Ovary (tissue), 9 donors: Measurements from ENCODE around the gene C20orf204. TPM values are rescaled to one million over a fixed set of nuclear protein-coding genes. Genes with fewer than 3 reads are reported as not detected.
"Not testable (repeated sequence)": the region's sequence is repeated elsewhere in the genome, so short reads cannot be mapped to it uniquely, and the experiment has no call there.

Source experiments
- DNase-seq, 5 donors: peaks; one replicate each; pipeline ENCODE4 v3.0.0-alpha.2; 2019 to 2020
- H3K27ac ChIP-seq, 2 donors: fragments of 200-600 bp; one replicate each; pipeline versions ENCODE4 v1.5.1 to v1.8.0; 2019 to 2022
- H3K27me3 ChIP-seq: fragments of 200-600 bp; one replicate; pipeline ENCODE4 v1.8.0; 2022
- H3K36me3 ChIP-seq: fragments of 200-600 bp; sonication (generic); one replicate; pipeline ENCODE4 v1.5.1; 2019
- H3K4me1 ChIP-seq: one replicate; pipeline ENCODE4 v1.8.1; 2013; ENCODE audit warnings: mild to moderate bottlenecking, moderate library complexity; ENCODE audit not compliant: insufficient read depth
- H3K4me3 ChIP-seq: fragments of 200-600 bp; sonication (generic); one replicate; pipeline ENCODE4 v1.5.1; 2017
- H3K9me3 ChIP-seq, 2 donors: fragments of 200-600 bp in 1 of 2; sonication (generic) in 1 of 2; one replicate each; pipeline versions ENCODE4 v1.5.1 to v1.8.1; 2013 to 2019; ENCODE audit warnings: mild to moderate bottlenecking in 1 of 2, moderate library complexity in 1 of 2
- CTCF ChIP-seq, 3 donors: fragments of 450-650 bp in 2 of 3; fragments of 200-600 bp in 1 of 3; IDR thresholded peaks; one replicate each; pipeline versions ENCODE4 v1.5.1 to v1.8.0; 2016 to 2022; ENCODE audit warnings: antibody characterized with exemption in 3 of 3, mild to moderate bottlenecking in 1 of 3
- EP300 ChIP-seq: sonication (generic); formaldehyde crosslinking; IDR thresholded peaks from one replicate; pipeline ENCODE4 v1.6.1; 2017; ENCODE audit warnings: antibody characterized with exemption
- POLR2A ChIP-seq: fragments of 450-650 bp; IDR thresholded peaks from one replicate; pipeline ENCODE4 v1.6.1; 2017; ENCODE audit warnings: antibody characterized with exemption, mild to moderate bottlenecking, moderate library complexity
- WGBS, 3 donors: extraction: QIAGEN DNeasy Blood & Tissue Kit in 1 of 3; methylation state at CpG; one replicate each; pipeline versions ENCODE4 v1.1.5 to v1.1.7; 2013 to 2017; 5-methylcytosine and 5-hydroxymethylcytosine counted together
- intact Hi-C, 4 donors: fragments of 100-400 bp; cut with DNase I; formaldehyde crosslinking; loops; one replicate each; pipeline versions ENCODE4 v1.11.0 to v1.15.1; 2022 to 2023
- polyA plus RNA-seq, 2 donors: library from polyadenylated mRNA; stranded (reverse); fragments of 200-250 nt in 1 of 2; fragments of 350-450 nt in 1 of 2; fragmentation: Illumina TruSeq in 1 of 2; extraction: RNeasy Lipid Tissue Mini Kit (QIAGEN cat#74804) in 1 of 2; gene quantifications; one replicate each; pipeline ENCODE4 v1.2.3, GENCODE V29; 2013 to 2014
- total RNA-seq, 7 donors: library from RNA; depleted of rRNA in 2 of 7; stranded (reverse); fragments of >200 nt in 2 of 7; fragmentation: NEBNext Ultra II Directional in 3 of 7; extraction: Animal tissue kit (Norgen Biotek cat#: 25700) in 3 of 7; gene quantifications; one replicate each; pipeline versions ENCODE4 v1.1.0 to v1.2.4, GENCODE V29; 2016 to 2023
- donor health status: DM: no; HTN: no; CAD: no; lungs with moderate emphysema.
- donor health status: DM: no; HTN: no; CAD: no.
- donor health status: Bipolar disorder and iron deficiency.
- donor health status: DM: yes; HTN: yes; CAD: no.
- donor health status: DM: no; HTN: no; CAD: no.
- donor health status: DM: yes; HTN: yes; CAD: no.

The C20orf204 gene
- total and polyA plus RNA-seq, 9 donors = 0.20 to 2.8 (median 1.4) TPM

DNA sequence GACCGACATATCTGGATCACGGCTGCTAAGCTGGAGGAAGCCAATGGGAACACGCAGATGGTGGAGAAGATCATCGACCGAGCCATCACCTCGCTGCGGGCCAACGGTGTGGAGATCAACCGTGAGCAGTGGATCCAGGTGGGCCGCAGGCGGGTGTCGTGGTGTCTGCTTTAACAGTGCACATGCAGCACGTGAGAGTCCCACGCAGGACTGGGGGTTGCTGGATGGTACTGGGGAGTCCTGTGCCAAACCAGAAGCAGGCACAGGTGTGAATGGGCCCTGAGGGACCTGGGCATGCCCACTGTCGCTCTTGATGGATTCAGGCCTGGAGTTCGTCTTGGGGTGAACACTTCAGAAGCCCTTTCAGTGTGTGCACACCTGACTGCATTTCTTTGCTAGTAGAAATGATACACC, 24.6 kb upstream of the C20orf204 start:
- Histone ChIP-seq H3K36me3 (no peaks in the 10 kb centered on the region), H3K27ac (no peak overlapping the region), H3K4me3 (no peak overlapping the region), H3K27me3 (no peaks in the 10 kb centered on the region), H3K9me3 (no peaks in the 10 kb centered on the region), H3K4me1 (no peaks in the 10 kb centered on the region)
- no peak for DNase-seq
- intact Hi-C loops = no loop called here
- TF ChIP-seq EP300 (no peak), CTCF (IDR thresholded peaks at IDR 0.05) (no peak), POLR2A (no peak)
- WGBS, 3 donors = 96% methylated on average over 16 of the region's 16 CpGs

DNA sequence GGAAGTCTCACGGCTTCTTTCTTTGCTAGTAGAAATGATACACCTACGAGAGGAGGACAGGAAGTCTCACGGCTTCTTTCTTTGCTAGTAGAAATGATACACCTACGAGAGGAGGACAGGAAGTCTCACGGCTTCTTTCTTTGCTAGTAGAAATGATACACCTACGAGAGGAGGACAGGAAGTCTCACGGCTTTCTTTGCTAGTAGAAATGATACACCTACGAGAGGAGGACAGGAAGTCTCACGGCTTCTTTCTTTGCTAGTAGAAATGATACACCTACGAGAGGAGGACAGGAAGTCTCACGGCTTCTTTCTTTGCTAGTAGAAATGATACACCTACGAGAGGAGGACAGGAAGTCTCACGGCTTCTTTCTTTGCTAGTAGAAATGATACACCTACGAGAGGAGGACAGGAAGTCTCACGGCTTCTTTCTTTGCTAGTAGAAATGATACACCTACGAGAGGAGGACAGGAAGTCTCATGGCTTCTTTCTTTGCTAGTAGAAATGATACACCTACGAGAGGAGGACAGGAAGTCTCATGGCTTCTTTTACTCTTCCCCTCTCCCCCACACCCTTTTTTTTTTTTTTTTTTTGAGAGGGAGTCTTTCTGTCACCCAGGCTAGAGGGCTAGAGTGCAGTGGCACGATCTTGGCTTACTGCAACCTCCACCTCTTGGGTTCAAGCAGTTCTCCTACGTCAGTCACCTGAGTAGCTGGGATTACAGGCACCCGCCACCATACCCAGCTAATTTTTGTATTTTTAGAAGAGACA, 23.4 kb upstream of the C20orf204 start:
- H3K4me1 ChIP-seq, DNase-seq, H3K36me3 ChIP-seq, H3K27me3 ChIP-seq, H3K27ac ChIP-seq, H3K9me3 ChIP-seq, H3K4me3 ChIP-seq, intact Hi-C loops: not testable (repeated sequence)
- 82 to 93% (median 87%) methylated on average over 7 to 12 of the region's 20 CpGs for WGBS, 3 donors

DNA sequence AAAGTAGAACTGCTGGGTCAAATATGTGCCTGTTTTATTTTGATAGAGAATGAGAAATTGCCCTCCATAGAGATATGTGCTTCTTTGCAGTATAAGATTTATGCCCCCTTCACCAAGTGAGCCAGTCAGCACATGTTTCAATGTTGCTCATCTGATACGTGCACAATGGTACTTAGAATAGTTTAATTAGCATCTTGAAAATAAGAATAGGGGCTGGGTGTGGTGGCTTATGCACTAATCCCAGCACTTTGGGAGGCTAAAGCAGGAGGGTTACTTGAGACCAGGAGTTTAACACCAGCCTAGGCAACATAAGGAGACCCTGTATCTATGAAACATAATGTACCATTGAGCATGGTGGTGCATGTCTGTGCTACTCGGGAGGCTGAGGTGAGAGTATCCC, 20.3 kb upstream of the C20orf204 start:
- DNase-seq = no peak
- whole genome bisulfite sequencing, 3 donors = 79 to 88% (median 83%) methylated on average over 2 of the region's 2 CpGs
- Histone ChIP-seq H3K4me1 (no peaks in the 10 kb centered on the region), H3K27ac (no peak overlapping the region), H3K27me3 (no peaks in the 10 kb centered on the region), H3K36me3 (no peaks in the 10 kb centered on the region), H3K9me3 (no peaks in the 10 kb centered on the region), H3K4me3 (no peak overlapping the region)
- intact Hi-C loops = no loop called here
- TF ChIP-seq POLR2A (no peak), CTCF (IDR thresholded peaks at IDR 0.05) (no peak), EP300 (no peak)

DNA sequence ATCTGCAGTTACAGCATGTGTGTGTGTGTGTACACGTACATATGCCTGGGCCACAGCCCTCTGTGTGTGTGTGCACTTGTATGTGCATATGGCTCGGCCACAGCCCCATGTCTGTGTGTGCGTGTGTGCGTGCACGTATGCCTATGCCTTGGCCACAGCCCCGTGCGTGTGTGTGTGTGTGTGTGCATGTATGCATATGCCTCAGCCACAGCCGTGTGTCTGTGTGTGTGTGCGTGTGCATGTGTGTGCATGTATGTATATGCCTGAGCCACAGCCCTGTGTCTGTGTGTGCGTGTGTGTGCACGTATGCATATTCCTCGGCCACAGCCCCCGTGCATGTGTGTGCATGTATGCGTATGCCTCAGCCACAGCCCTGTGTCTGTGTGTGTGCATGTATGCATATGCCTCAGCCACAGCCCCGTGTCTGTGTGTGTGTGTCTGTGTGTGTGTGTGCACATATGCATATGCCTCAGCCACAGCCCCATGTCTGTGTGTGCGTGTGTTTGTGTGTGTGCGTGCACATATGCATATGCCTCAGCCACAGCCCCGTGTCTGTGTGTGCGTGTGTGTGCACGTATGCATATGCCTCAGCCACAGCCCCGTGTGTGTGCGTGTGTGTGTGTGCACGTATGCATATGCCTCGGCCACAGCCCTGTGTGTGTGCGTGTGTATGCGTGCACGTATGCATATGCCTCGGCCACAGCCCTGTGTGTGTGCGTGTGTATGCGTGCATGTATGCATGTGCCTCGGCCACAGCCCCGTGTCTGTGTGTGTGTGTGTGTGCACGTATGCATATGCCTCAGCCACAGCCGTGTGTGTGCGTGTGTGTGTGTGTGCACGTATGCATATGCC, 14.6 kb upstream of the C20orf204 start:
- H3K27me3 ChIP-seq = no peaks in the 10 kb centered on the region
- no peaks in the 10 kb centered on the region for H3K4me1 ChIP-seq
- H3K9me3 ChIP-seq = no peaks in the 10 kb centered on the region
- no peak for TF ChIP-seq EP300
- no peak for TF ChIP-seq POLR2A
- no peak for TF ChIP-seq CTCF (IDR thresholded peaks at IDR 0.05)
- H3K36me3 ChIP-seq = no peaks in the 10 kb centered on the region
- DNase-seq = no peak
- no peak overlapping the region for H3K27ac ChIP-seq
- intact Hi-C loops = no loop called here
- 91 to 92% (median 92%) methylated on average over 36 of the region's 36 CpGs for WGBS, 3 donors
- H3K4me3 ChIP-seq = no peak overlapping the region
